G401 (cell line): ENCODE data around the gene PIGL. TPM values are rescaled to one million over a fixed set of nuclear protein-coding genes. Genes with fewer than 3 reads are reported as not detected.
"Not testable (repeated sequence)": the region's sequence is repeated elsewhere in the genome, so short reads cannot be mapped to it uniquely, and the experiment has no call there.

ENCODE experiments used
- DNase-seq: peaks from one replicate; pipeline ENCODE4 v3.0.0-alpha.2; 2015; ENCODE audit warnings: low spot score
- in situ Hi-C: cut with HindIII; loops from 2 replicates; pipeline ENCODE4 v1.10.0; 2016; ENCODE audit warnings: low sequenced_read_pairs, mixed read lengths
- total RNA-seq: library from RNA; depleted of rRNA; stranded (reverse); fragments of >200 nt; shearing (Covaris generic); gene quantifications from 2 replicates; pipeline ENCODE4 v1.2.3, GENCODE V29; 2014

The PIGL gene
- total RNA-seq, 1 experiment from 2014 or later: 11.0 TPM

DNA sequence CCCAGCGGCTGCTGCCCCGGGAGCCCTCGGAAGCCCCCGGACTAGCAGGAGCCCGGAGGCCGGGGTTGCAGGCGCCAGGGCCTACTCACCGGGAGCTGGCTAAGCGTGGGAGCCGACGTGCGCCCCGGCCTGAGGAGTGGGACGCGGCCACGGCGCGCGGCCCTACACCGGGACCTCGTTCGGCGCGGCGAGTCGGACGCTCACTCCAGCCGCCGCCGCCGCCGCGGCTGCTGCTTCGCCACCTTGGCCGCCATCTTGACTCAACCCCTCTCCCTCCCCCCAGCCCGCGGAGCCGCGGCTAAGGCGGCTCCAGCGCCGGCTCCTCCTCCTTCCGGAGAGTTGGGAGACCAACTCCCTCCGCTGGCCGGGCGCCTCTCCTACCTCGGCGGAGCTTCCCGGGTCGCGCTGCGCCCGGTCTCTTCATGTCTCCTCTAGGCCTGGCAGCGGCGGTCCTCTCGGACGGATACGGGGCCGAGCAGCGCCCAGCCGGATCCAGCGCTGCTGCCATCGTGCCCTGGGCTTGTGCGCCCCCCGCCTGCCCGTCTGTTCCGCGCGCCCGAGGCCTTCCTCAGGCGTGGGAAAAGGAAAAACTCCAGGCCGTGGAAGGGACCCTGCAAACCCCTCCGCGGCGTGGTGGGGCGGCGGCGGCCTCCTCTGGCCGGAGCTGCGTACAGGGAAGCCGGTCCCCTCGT lies 1.6 kb upstream of the PIGL start, which contains the start of gene NCOR1:
Gene NCOR1, minus strand, starts transcription at position 262 of the 692 bp plus-strand sequence. CDS start 20,965 bp downstream, outside the sequence.
- in situ Hi-C loops: no loop called here
- peak; percentile 90 for DNase-seq

DNA sequence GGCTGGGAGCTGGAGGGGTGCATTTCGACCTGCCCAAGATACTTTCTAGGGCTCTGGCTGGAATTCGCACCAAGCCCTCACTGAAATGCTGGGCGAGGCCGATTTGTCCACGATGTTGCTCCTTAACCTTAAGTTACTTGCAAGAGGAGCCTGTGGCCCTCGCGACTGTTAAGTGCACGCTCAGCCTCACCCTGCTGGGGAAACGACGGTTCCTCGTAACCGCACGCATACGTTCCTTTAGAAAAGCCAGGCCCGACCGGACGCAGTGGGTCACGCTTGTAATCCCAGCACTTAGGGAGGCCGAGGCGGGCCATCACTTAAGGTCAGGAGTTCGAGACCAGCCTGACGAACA lies 1.1 kb upstream of the PIGL start:
- in situ Hi-C loops: no loop called here
- DNase-seq: peak; percentile 48

DNA sequence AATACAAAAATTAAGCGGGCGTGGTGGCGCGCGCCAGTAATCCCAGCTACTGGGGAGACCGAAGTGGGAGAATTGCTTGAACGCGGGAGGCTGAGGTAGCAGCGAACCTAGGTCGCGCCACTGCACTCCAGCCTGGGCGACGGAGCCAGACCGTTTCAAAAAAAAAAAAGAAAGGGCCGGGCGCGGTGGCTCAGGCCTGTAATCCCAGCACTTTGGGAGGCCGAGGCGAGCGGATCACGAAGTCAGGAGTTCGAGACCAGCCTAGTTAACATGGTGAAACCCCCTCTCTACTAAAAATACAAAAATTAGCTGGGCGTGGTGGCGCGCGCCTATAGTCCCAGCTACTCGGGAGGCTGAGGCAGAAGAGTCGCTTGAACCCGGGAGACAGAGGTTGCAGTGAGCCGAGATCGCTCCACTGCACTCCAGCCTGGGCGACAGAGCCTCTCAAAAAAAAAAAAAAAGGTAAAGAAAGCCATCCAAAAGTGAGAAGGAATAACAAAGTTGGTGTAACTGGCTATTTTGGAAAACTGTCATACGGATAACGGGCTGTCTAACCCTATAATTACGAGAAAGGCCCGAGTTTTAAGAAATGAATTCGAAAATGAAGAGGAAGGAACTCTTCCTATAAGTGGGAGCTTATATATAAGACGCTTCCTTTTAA lies 539 bp upstream of the PIGL start:
- in situ Hi-C loops, DNase-seq: not testable (repeated sequence)

DNA sequence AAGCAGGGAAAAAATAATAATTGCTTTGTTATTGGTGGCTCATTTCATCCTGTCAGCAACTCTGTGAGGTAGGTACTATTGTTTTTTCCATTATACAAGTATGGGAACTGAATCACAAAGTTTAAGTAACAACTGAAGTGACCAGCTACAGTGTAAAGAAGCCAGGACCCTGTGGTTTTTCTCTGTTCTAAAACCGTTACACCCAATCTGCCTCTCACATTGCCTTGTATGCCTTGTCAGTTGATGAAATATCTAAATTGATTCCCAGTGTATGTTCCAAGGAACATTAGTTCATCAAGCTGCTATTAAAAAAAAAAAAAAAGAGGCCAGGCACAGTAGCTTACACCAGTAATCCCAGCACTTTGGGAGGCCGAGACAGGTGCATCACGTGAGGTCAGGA lies 5.4 kb downstream of the PIGL start:
- in situ Hi-C loops: no loop called here

DNA sequence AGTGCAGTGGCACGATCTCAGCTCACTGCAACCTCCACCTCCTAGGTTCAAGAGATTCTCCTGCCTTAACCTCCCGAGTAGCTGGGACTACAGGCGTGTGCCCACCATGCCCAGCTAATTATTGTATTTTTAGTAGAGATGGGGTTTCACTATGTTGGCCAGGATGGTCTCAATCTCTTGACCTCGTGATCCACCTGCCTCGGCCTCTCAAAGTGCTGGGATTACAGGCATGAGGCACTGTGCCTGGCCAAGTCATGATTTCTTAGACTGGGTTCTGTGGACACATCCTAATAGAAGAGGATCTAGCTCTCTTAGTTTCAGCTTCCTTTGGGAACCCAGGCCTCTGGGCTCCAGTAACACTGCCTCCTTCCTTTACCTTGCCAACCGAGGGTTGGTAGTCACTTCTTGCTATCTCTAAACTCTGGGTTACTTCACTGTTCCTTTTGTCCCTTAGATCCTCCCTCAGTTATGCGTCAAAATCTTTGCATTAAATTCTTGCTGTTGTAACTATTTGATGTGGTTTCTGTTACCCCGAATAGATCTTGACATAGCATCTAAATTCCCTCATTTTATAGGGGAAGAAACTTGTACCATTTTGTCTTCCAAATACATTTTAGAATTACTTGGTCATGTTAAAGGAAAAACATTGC lies 13.0 kb downstream of the PIGL start:
- DNase-seq, in situ Hi-C loops: not testable (repeated sequence)

More for the DNA sequence above, 5.4 kb downstream of the PIGL start:
- no peak for DNase-seq

DNA sequence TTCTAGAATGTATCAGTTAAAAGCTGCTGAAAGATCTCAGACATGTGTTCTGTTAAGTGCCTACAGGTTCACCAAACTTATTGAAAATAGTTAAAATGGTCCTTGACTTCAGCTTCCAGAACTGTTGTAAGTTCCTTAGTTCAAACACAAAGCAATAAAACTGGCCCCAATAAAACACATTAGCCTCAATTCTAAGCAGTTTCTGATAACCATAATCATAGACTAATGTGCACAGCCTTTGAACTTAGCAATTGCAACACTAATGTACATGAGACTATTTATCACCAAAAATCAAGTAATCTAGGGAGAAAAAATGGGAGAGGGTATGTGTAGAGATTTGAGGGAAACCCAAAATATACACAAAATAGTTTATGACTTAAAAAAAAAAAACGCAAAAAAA lies 15.4 kb downstream of the PIGL start:
- in situ Hi-C loops: no loop called here
- DNase-seq: no peak

DNA sequence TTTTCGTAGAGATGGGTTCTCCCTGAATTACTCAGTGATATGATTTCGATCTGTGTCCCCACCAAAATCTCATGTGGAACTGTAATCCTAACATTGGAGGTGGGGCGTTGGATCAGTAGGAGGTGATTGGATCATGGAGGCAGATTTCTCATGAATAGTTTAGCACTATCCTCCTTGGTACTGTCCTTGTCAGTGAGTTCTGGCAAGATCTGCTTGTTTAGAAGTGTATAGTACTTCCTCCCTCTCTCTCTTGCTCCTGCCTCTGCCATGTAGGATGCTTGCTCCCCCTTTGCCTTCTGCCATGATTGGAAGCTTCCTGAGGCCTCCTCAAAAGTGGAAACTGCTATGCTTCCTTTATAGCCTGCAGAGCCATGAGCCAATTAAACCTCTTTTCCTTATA lies 22.9 kb downstream of the PIGL start:
- no peak for DNase-seq
- in situ Hi-C loops: no loop called here

DNA sequence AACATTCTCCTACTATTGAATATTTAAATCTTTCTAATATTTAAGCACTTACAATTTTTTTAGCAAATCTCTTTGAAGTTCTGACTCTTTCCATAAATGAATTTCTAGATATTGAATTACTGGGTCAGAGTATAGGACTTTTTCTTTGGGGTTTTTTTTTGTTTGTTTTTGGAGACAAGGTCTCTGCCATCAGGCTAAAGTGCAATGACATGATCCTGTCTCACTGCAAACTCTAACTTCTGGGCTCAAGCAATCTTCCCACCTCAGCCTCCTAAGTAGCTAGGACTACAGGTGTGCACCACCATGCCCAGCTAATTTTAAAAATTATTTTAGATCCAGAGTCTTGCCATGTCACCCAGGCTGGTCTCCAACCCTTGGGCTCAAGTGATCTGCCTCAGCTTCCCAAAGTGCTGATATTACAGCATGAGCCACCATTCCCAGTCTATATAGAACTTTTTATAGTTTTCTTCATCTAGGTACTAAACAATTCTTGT lies 24.9 kb downstream of the PIGL start:
- DNase-seq: no peak
- in situ Hi-C loops: no loop called here

DNA sequence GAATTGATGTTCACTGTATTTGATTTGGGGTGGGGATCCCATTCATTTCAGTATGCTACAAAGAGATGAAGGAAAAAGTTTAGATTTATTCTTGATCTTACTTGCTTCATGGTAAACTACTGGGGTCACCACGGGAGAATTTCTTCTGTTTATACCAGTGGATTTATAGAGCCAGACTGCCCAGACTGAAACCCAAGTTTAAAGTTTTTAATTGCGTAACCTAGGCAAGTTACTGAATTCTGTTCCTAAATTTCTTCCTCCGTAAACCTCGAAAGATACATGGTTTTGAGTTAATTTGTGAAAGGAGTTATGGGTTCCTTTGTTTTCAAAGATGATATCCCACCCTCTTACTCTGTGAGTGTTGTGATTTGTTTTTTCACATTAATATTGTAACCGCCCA lies 26.4 kb downstream of the PIGL start:
- in situ Hi-C loops: no loop called here
- no peak for DNase-seq

DNA sequence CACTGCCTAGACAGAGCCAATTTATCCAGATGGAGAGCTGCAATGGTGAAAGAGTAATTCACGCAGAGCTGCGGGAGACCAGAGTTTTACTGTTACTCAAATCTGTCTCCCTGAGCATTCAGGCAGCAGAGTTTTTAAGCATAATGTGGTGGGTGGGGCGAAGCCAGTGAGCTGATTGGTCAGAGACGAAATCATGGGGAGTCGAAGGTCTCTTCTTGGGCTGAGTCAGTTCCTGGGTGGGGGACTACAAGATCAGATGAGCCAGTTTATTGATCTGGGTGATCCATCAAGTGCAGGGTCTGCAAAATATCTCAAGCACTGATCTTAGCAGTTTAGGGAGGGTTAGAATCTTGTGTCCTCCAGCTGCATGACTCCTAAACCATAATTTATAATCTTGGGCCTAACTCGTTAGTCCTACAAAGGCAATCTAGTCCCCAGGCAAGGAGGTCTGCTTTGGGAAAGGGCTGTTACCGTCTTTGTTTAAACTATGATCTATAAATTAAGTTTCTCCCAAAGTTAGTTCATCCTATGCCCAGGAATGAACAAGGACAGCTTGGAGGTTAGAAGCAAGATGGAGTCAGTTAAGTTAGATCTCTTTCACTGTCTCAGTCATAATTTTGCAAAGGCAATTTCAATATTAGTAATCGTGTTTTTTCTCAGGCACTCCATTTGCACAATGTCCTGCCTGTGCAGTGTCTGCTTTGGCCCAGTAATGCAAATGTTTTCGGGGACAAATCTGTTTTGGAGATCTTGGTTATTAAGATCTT lies 27.0 kb downstream of the PIGL start:
- in situ Hi-C loops: no loop called here
- no peak for DNase-seq

DNA sequence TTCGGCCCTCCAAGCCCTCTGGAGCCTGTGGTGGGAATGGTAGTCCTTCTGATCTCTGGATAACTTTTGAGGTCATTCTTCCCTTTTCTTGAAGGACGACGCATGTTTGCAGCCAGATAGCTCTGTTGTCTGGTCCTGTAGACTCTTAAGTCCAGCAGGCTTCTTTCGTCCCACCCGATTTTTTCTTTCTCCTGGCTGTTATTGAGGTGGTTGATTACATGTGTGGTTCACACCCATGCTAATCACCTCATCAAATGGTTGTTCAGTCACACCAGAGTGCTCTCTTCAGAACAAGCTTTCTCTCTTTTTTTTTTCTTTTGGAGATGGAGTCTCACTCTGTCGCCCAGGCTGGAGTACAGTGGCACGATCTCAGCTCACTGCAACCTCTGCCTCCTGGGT lies 30.6 kb downstream of the PIGL start:
- no peak for DNase-seq
- in situ Hi-C loops: no loop called here

DNA sequence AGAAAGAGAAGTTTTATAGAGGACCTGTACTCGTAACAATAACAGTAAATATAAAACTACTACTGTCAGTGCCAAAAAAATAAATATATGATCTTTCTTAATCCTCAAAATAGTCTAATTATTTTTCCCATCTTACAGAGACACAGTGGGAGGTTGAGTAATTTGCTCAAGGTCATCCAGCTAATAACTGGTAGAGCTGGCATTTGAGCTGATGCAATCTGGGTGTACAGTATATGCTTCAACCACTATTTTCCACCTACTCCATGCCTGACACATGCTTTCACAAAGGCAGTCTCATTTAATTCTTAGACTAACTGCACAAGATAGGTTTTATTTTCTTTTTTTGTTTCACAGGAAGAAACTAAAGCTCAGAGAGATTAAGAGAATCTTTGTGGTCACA lies 33.6 kb downstream of the PIGL start:
- no peak for DNase-seq
- in situ Hi-C loops: no loop called here

DNA sequence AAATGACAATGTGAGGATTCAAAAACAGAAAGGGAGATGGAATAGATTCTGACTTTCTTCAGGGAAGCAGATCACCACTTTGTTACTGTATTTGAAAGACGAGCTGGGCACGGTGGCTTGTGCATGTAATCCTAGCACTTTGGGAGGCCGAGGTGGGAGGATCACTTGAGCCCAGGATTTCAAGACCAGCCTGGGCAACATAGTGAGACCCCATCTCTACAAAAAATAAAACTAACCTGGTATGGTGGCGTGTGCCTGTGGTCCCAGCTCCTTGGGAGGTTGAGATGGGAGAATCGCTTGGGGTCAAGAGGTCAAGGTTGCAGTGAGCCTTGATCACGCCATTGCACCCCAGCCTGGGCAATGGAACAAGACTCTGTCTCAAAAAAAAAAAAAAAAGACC lies 34.0 kb downstream of the PIGL start:
- in situ Hi-C loops: no loop called here
- DNase-seq: no peak

DNA sequence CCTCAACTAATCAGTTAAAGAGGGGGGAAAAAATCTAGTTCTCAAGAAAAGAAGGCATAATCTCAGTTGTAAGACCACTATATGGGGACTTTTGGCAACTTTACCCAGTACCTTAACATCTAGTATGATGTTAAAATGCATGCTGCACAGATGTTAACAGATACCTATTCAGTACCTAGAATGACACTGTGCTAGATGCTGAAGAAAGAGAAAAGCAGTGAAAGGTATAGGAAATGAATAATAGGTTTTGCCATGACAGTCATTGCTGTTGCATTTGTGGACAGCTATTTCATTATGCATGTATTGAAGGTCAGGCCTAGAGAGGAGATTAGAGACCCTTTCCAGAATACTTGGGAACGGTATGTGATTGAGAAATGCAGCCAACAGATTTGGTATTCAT lies 34.5 kb downstream of the PIGL start:
- no peak for DNase-seq
- in situ Hi-C loops: no loop called here

DNA sequence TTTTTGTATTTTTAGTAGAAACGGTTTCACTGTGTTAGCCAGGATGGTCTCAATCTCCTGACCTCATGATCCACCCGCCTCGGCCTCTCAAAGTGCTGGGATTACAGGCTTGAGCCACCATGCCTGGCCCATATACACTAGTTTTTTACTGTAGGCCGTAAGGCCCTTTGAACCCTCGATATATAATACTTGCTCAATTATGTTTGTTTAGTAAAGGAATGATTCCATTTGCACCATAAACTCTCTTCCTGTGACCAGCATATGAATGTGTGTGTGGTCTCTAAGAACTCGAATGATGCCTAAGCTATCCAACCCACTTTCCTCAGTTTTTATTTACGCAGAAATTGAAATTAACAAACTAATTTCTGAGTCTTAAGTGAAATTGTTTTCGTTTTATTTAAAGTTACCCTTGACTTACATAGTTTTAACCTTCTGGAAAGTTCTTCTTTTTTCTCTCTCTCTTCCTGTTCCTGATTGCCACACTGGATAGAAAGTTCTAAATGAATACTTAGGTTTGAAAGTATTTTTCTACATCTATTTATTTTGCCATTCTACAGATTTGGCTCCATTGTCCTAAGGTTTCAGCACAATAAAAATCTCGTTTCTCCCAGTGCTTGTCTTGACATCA lies 37.9 kb downstream of the PIGL start:
- DNase-seq: no peak
- in situ Hi-C loops: no loop called here

DNA sequence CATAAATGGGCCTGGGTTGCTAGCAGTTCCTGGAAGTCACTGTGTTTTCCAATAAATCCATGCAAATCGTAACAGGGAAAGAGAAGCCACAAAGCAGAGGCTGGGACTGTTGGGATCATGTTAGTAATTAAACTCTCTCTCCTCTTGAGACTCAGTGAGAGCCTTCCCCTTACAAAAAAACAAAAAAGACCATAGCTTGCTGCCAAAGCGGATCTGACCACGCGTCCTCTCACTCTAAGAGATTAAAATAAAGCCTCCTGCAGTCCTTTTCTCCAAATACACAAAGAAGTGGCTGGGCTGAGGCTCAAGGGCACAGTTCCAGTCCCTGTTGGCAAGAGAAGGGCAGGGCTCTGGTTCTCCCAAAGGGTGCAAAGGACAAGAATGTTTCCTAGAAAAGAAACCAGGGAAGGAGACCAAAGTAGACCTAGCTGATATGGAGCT lies 38.5 kb downstream of the PIGL start:
- DNase-seq: peak; percentile 74

DNA sequence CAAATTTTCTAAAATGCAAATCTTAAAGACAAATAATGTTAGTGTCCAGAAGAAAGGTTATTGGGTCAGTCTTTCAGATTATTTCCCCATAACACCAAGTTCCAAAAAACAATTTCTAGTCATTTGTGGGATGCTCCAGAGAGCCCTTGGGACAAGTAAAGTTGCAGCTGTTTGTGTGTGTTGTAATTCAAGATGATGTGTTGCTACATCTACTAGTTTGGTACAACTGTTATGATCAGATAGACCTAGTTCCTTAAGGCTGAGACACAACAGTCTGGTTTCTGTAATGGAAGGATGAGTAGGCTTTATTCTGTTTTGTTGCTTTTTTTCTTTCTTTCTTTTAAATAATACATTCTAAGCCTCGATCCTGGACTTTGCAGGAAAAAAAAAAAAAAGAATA lies 41.9 kb downstream of the PIGL start:
- in situ Hi-C loops: no loop called here
- no peak for DNase-seq

More for the DNA sequence above, 38.5 kb downstream of the PIGL start:
- in situ Hi-C loops: no loop called here

DNA sequence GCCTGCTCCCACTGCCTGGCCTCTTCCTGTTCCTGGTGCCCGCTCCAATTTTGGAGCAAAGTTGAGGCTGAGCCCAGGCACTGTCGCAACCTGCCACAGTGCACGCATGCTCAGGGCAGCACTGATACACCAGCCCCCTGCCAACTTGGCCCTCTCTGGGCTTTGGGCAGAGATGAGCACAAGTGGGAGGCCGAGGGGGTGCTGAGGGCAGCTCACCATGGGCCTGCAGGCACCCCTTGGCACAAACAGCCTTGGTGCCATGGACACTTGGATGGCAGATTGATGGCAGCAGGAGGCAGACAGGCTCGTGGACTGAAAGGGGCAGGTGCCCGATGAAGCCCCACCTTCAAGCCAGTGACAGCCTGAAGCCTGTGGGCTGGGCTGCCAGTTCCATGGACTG lies 42.9 kb downstream of the PIGL start:
- peak; percentile 18 for DNase-seq
- in situ Hi-C loops: no loop called here

DNA sequence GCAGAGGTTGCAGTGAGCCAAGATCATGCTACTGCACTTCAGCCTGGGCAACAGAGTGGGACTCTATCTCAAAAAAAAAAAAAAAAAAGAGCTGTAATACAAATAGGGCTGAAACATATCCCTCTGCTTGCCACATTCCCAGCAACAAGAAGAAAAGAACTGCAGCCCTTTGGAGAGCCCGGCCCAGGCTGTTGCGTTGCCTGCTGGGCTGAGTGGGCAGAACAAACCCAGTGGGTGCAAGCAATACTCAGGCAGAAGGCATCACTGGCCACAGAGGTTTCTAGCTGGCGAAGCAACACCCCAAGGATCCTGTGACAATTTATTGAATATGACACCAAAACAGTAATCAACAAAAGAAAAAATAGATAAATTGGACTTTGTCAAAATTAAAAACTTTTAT lies 44.0 kb downstream of the PIGL start:
- no peak for DNase-seq
- in situ Hi-C loops: no loop called here
